HG02885 (cell line): ENCODE data around the gene MCHR1.
"Not testable (repeated sequence)": the region's sequence is repeated elsewhere in the genome, so short reads cannot be mapped to it uniquely, and the experiment has no call there.

Source experiments
- ATAC-seq: cut with Tn5 transposase; IDR thresholded peaks from one replicate; pipeline ENCODE4 v1.9.1; 2021; ENCODE audit warnings: mild to moderate bottlenecking; ENCODE audit not compliant: unreplicated experiment, poor library complexity

Gene MCHR1

DNA sequence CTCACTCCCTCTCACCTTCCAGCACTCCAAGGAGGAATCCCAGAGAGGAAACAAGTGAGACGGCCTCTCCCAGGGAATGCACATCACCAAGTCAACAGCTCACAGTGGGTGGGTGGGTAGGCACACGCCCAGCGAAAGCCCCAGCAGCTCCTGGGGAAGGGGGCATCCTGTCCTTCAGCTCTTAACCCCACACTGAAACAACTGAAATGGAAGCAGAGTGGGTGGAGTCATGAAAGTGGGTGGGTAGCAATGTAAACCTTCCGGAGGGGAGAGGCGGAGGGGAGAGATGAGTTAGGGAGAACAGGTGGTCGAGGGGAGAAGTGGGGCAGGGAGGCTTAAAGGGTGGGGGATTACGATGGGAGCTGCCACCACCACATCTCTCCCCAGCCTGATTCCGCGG is 5.4 kb downstream of the MCHR1 start:
- no peak for ATAC-seq

DNA sequence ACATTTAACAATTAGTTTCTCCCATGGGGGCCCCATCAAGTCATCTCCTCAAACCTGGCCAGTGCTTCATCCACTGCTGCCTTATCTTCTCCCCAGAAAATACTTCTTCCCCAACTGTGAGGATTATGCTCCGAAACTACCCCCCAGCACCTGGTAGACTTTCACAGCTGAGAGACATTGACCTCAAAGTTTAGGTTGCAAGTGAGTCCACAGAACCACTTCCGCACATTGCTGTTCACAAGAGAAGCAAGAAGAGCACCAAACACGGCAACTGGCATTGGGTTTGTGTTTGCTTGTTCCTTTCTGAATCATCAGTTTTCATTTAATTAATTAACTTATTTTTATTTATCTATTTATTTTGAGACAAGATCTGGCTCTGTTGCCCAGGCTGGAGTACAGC is 6.1 kb downstream of the MCHR1 start:
- no peak for ATAC-seq

DNA sequence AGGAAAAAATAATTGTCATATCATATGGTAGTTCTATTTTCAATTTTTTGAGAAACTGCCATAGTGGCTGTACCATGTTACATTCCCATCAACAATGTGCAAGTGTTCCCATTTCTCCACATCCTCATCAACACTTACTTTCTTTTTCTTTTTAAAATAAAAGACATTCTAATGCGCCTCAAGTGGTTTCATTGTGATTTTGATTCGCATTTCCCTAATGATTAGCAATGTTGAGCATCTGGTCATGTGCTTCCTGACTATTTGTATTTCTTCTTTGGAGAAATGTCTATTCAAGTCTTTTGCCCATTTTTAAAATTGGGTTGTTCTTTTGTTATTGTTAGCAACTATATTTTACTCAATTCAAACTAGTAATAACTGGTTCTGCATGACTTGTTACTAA is 8.4 kb downstream of the MCHR1 start:
- ATAC-seq: no peak

DNA sequence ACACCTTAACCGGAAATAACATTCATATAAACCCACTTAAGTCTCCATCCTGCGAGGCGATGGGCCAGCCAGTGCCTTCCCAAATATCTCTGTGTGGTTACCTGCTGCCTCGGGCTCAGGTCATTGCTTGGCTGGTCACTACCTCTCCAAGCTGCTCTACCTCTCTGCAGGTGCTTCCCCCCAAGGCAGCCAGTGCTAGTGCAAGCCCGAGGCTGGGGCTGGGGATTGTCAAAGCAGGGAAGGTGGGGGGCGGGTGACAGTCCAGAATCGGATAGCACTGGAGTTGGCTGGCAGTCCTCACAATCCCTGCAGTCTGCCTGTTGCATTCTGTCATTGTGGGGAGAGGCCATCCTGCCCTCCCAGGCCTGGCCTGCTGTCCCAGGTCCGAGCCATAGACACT is 11.1 kb downstream of the MCHR1 start:
- ATAC-seq: no peak

DNA sequence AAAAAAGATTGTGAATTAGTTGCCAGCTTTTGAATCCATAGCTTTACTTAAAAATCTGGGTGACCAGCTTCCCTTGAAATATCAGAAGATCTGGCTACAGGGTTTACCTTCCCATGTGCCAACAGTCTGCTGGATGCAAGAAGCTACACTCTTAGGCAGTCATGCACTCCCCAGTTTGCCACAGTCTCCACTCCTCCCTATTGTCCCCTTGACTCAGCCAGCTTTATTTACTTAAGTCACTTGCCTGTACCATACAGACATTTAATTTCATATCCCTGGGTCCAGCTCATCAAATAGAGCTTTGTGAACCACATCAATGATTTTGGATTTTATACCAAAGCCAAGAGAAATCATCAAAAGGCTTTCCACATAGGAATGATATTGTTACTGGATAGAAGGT is 12.2 kb downstream of the MCHR1 start:
- no peak for ATAC-seq

DNA sequence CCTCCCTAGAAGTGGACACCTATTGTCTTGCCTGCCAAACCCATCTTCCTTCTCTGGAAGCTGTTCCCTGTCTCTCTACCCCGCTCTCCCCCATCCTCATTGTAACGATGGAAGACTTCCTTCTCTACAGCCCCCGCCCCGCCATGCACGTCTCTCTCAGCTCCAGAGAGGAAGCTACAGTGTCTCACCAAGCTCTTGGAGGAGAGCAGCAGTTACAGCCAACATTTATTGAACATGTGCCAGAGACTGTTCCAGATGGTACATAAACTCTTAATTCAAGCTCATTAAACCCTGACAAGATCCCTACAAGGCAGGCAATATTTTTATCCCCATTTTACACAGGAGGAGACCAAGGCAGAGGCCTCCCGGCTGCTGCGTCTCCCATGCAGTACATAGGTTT is 15.1 kb downstream of the MCHR1 start:
- no peak for ATAC-seq

GRCh38 chr22:40701274-40701673 is 22.0 kb downstream of the MCHR1 start:
- ATAC-seq: no peak

DNA sequence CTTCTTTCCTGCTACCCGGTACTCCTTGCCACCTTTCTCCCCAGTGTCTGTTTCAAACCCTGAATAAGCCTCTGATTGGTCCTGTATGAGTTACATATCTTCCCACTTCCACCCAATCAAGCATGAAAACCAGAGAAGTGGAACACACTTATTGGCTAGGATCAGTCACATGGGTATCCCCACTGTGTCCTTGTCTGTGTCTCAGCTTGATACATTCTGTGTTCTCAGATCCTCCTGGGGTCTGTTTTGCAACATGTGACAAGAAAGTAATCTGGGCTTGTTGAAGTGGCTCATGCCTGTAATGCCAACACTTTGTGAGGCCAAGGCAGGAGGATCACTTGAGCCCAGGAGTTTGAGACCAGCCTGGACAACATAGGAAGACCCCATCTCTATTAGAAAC is 23.9 kb downstream of the MCHR1 start:
- no peak for ATAC-seq

- ATAC-seq: no peak
Measured at GRCh38 chr22:40703736-40704135, 24.5 kb downstream of the MCHR1 start.

DNA sequence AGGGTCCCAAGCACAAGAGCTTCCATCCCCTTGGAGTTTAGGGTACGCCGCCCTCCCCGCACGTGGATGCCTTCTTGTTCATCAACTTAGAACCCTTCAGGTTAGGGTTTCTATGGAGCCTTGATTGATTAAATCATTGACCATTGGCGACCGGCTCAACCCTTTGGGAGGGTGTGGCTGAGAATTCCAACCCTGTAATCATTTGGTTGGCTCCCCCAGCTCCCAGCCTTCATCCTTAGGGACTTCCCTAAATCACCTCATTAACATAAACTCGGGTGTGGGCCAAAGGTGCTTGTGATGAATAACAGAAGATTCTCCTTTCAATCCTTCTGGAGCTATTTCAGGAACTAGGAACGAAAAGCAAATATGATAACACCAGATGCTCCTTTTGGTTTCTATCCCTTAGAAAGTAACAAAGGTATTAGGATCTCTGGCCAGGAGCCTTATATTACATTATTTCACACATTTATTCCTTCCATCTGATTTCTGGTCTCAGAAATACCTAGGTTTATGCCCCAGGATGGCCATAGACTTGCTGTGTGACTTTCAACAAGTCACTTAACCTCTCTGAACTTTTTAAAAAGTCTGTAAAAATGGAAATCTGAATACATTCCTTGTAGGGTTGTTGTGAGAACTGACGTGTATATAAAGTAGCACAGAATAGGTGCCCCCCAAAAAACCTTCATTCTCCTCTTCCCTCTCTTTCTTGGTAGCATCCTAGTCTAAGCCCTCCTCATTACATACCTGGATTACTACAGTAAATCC is 26.8 kb downstream of the MCHR1 start:
- no peak for ATAC-seq

GRCh38 chr22:40707154-40707553 is 27.9 kb downstream of the MCHR1 start:
- ATAC-seq: no peak

- no peak for ATAC-seq
Measured at GRCh38 chr22:40708177-40708576, 28.9 kb downstream of the MCHR1 start.

- no peak for ATAC-seq
Measured at GRCh38 chr22:40709752-40710413, 30.6 kb downstream of the MCHR1 start.

DNA sequence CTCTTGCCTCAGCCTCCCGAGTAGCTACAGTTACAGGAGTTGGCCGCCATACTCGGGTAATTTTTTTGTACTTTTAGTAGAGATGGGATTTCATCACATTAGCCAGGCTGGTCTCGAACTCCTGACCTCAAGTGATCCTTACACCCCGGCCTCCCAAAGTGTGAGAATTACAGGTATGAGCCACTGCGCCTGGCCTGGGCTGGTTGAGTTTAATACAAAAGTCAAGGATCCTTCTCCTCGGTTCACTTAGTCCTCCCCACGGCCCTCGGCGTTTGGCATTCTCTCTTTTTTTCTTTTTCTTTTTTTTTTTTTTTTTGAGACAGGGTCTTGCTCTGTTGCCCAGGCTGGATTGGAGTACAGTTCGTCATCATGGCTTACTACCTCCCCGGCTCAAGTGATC is 33.0 kb downstream of the MCHR1 start:
- no peak for ATAC-seq

DNA sequence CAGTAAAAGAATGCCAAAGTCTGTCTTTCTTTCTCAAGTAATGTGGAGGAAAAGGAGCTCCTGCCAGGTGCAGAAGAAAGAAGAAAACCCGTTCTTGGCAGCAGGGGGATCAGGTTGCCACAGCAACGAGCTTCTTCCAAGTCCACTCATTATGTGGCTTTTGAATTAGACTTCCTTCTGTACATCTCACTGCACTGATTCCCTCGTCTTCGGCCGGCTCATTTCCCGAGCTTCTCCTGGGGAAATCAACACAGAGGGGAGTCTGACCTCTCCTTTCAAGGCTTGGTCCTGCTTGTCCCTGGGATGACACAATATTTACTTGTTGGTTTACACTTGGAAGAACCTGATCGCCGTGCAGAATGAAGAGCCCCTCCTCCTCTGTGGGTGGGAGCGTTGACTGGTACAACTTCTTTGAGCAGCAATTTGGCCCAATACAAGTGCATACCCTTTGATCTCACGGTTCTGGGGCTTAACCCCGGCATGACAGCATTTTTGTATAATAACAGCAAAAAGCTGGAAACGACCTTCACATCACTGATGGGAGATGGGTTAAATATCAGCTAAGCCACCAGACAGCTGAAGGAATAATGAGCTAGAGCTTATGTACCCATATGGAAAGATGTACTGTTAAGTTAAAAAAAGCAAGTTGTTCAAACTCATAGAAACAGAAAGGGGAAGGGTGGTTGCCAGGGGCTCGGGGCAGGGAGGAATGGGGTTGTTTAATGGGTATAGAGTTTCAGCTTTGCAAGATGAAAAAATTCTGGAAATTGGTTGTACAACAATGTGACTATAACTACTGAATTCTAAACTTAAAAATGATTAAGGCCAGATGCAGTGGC is 35.4 kb downstream of the MCHR1 start:
- no peak for ATAC-seq

DNA sequence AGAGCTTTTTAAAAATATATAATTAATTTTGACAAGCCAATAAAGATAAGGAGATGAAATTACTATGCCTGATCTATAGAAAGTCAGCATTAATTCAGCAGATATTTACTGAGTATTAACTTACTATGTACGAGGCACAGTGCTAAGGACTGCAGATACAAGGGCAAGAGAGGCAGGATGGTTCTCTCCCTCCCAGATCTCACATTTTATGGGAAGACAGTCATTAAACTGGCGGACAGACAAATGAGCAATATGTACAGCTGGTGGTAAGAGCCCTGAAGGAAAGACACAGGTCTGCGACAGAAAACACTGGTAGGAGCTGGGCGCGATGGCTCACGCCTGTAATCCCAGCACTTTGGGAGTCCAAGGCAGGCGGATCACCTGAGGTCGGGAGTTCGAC is 36.8 kb downstream of the MCHR1 start:
- ATAC-seq: no peak

DNA sequence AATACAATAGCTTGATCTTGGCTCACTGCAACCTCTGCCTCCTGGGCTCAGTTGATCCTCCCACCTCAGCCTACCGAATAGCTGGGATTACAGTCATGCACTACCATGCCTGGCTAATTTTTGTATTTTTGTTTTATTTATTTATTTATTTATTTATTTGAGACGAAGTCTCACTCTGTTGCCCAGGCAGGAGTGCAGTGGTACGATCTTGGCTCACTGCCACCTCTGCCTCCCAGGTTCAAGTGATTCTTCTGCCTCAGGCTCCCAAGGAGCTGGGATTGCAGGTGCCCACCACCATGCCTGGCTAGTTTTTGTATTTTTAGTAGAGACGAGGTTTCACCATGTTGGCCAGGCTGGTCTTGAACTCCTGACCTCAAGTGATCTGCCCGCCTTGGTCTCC is 38.4 kb downstream of the MCHR1 start:
- not testable (repeated sequence) for ATAC-seq

DNA sequence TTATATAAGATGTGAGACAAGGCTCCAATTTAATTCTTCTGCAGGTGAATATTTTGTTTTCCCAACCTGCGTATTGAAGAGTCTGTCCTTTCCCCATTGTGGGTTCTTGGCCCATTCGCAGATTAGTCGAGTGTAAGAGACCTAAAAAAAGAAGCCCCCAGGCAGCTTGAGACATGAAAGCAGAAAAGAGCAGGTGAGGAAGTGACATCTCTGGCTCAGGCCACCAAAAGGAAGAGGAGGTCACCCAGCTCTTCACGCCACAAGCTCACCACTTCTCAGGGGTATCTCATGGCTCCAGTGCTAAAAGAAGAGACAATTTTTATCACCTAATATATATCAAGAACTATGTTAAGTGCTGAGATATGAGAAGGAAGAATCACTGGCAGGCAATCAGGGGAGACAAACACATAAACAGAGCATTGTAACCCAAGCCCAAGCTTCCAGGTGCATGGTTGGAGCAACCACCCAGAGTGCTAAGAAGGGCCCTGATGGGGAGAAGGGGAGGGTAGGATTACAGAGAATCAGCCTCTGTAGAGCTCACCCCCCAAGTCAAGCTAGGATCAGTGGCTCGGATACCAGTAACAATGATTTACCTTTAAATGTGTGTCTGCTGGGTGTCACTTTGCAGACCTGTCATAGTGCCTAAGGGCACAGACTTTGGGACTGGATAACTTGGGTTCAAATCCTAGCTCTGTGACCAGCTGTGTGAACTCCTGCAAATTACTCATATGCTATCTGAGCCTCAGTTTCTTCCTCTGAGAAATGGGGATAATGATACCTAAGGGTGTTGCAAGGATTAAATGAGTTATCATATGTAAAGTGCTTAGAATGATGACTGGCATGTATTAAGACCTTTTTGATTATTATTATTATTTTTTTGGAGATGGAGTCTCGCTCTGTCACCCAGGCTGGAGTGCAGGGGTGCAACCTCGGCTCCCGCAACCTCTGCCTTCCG is 39.2 kb downstream of the MCHR1 start:
- ATAC-seq: no peak

GRCh38 chr22:40719599-40719998 is 40.3 kb downstream of the MCHR1 start:
- no peak for ATAC-seq

- not testable (repeated sequence) for ATAC-seq
Measured at GRCh38 chr22:40720156-40720537, 40.9 kb downstream of the MCHR1 start.
